Transverse colon (tissue), 4 donors: ENCODE measurements around the gene BCORL1. TPM values are rescaled to one million over a fixed set of nuclear protein-coding genes. Genes with fewer than 3 reads are reported as not detected.
A peak's percentile ranks its signal among the peaks of the same experiment; 100 is the strongest.

Experiments
- DNase-seq: peaks from one replicate; pipeline ENCODE4 v3.0.0-alpha.2; 2019
- H3K27ac ChIP-seq, 4 donors: fragments of 200-600 bp; sonication (generic); 2 replicates each; pipeline ENCODE4 v1.5.1; 2016 to 2018; ENCODE audit warnings: inconsistent platforms in 4 of 4
- H3K27me3 ChIP-seq: fragments of 200-600 bp; sonication (generic); 2 replicates; pipeline ENCODE4 v1.5.1; 2017; ENCODE audit warnings: inconsistent platforms
- H3K36me3 ChIP-seq, 4 donors: fragments of 200-600 bp; sonication (generic); 2 replicates each; pipeline ENCODE4 v1.5.1; 2017 to 2019; ENCODE audit warnings: inconsistent platforms in 4 of 4
- H3K4me1 ChIP-seq, 4 donors: fragments of 200-600 bp; sonication (generic); 2 replicates each; pipeline ENCODE4 v1.5.1; 2017 to 2020; ENCODE audit warnings: inconsistent platforms in 4 of 4
- H3K4me3 ChIP-seq, 4 donors: fragments of 200-600 bp; sonication (generic); 1 replicate in 1 of 4; 2 replicates in 3 of 4; pipeline versions ENCODE4 v1.5.1 to v1.6.1; 2017 to 2019; ENCODE audit warnings: inconsistent platforms in 4 of 4
- H3K9me3 ChIP-seq, 2 donors: fragments of 200-600 bp; sonication (generic); 2 replicates each; pipeline ENCODE4 v1.5.1; 2017 to 2019; ENCODE audit warnings: inconsistent platforms in 2 of 2
- CTCF ChIP-seq, 5 experiments: fragments of 200-600 bp in 3 of 5; fragments of 450-650 bp in 2 of 5; sonication (generic) in 3 of 5; IDR thresholded peaks; 1 replicate in 2 of 5; 2 replicates in 3 of 5; pipeline ENCODE4 v1.5.1; 2016 to 2017; ENCODE audit warnings: antibody characterized with exemption in 5 of 5, inconsistent platforms in 3 of 5, mild to moderate bottlenecking in 2 of 5, moderate library complexity in 1 of 5
- EP300 ChIP-seq: sonication (generic); formaldehyde crosslinking; IDR thresholded peaks from one replicate; pipeline ENCODE4 v1.6.1; 2017; ENCODE audit warnings: antibody characterized with exemption, low read depth
- POLR2A ChIP-seq: fragments of 450-650 bp; IDR thresholded peaks from one replicate; pipeline ENCODE4 v1.6.1; 2016; ENCODE audit warnings: antibody characterized with exemption, mild to moderate bottlenecking, moderate library complexity
- POLR2AphosphoS5 ChIP-seq, 3 donors: sonication (generic); formaldehyde crosslinking; IDR thresholded peaks; one replicate each; pipeline ENCODE4 v1.6.1; 2016; ENCODE audit warnings: antibody characterized with exemption in 3 of 3
- WGBS, 2 donors: methylation state at CpG; one replicate each; pipeline ENCODE4 v1.1.5; 2018; ENCODE audit warnings: low coverage in 1 of 2; 5-methylcytosine and 5-hydroxymethylcytosine counted together
- in situ Hi-C, 4 donors: fragments of 200-750 bp; cut with MboI; loops; one replicate each; pipeline versions ENCODE4 v1.15.0 to v1.15.1; 2017; ENCODE audit warnings: low sequenced_read_pairs in 3 of 4, low pct_ligation_motif_present in 1 of 4, low pct_unique_long_range_greater_than_20kb in 1 of 4
- intact Hi-C: fragments of 100-400 bp; cut with DNase I; formaldehyde crosslinking; loops from one replicate; pipeline ENCODE4 v1.15.1; 2023; ENCODE audit warnings: low total_unique reads
- total RNA-seq, 4 donors: library from RNA; depleted of rRNA; stranded (reverse); fragments of >200 nt; gene quantifications; one replicate each; pipeline ENCODE4 v1.1.0, GENCODE V29; 2016

BCORL1 gene
- total RNA-seq, 4 donors from 2014 or later: 5.6 to 11.6 (median 8.0) TPM

DNA sequence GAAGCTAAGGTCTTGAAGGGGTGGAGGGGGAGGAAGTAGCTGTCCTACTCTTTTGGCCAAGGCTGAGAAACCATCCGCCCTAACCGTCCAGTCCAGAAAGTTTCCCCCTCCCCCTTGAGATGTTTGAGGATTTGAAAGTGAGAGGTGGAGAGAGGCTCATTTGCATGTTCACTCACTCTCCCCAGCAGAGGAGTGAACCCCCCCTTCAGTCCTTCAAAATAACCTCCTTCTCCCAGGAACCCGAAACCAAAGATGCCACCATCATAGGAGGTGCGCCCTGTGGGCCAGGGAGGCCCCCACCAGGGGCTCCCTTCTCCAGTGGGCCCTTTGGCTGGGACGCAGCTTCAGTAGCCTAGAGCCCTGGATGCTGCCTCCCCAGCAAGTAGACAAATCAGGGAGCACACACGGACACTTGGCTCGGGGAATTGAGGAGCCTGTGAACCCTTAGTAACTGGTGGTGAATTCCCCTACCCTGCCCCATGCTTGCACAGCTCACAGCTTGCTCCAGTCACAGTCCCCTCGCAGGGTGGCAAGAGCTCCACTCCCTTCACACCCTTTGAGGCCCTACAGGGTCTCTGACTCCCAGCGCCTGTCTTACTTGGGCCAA is 102.3 kb downstream of the BCORL1 start:
- Histone ChIP-seq H3K4me3 (no peak overlapping the region), H3K36me3 (no peaks in the 10 kb centered on the region), H3K27ac (peak overlapping the region; percentile 30 to 59 (median 53)), H3K9me3 (no peaks in the 10 kb centered on the region), H3K4me1 (peaks cover 3 to 32% (median 5%) of the 10 kb centered on the region in 4 donors), H3K27me3 (no peaks in the 10 kb centered on the region)
- no peak for DNase-seq
- in situ Hi-C loops (loop anchor here in 1 of 4 donors (25.0 kb wide), 1 partner anchor 103 kb away; no protein-coding TSS in a partner anchor), intact Hi-C loops (loop anchor here (5.0 kb wide), 1 partner anchor 108 kb away; no protein-coding TSS in a partner anchor)
- TF ChIP-seq CTCF (IDR thresholded peaks at IDR 0.05) (no peak), EP300 (no peak), POLR2AphosphoS5 (IDR thresholded peaks at IDR 0.05) (no peak), POLR2A (no peak)
- 58% methylated on average over 9 of the region's 9 CpGs; no CpG with 5 or more reads in 1 of the 2 donors for WGBS, 2 donors

GRCh38 chrX:130085551-130086446 is 103.4 kb downstream of the BCORL1 start:
- WGBS, 2 donors: 67% methylated on average over 11 of the region's 11 CpGs; no CpG with 5 or more reads in 1 of the 2 donors
- in situ Hi-C loops: loop anchor here in 1 of 4 donors (25.0 kb wide), 1 partner anchor 102 kb away; no protein-coding TSS in a partner anchor
- Histone ChIP-seq H3K4me1 (peaks cover 3 to 32% (median 5%) of the 10 kb centered on the region in 4 donors), H3K27me3 (no peaks in the 10 kb centered on the region), H3K36me3 (no peaks in the 10 kb centered on the region), H3K4me3 (peak overlapping the region in 1 of 4 donors; percentile 9), H3K27ac (peak overlapping the region; percentile 49 to 59 (median 54)), H3K9me3 (no peaks in the 10 kb centered on the region)
- TF ChIP-seq POLR2A: no peak
- DNase-seq: no peak
- intact Hi-C loops: no loop called here

- no peaks in the 10 kb centered on the region for H3K9me3 ChIP-seq
- H3K36me3 ChIP-seq: no peaks in the 10 kb centered on the region
- in situ Hi-C loops (loop anchor here in 1 of 4 donors (25.0 kb wide), 1 partner anchor 101 kb away; no protein-coding TSS in a partner anchor), intact Hi-C loops (no loop called here)
- TF ChIP-seq POLR2AphosphoS5 (IDR thresholded peaks at IDR 0.05) (no peak), EP300 (no peak), POLR2A (no peak), CTCF (IDR thresholded peaks at IDR 0.05) (no peak)
- H3K4me3 ChIP-seq: peak overlapping the region in 1 of 4 donors; percentile 9
- 65% methylated on average over 13 of the region's 13 CpGs; no CpG with 5 or more reads in 1 of the 2 donors for WGBS, 2 donors
- DNase-seq: peak; percentile 56
- H3K4me1 ChIP-seq: peaks cover 5 to 35% (median 6%) of the 10 kb centered on the region in 4 donors
- peak overlapping the region; percentile 49 to 59 (median 54) for H3K27ac ChIP-seq
- no peaks in the 10 kb centered on the region for H3K27me3 ChIP-seq
These were observed 104.2 kb downstream of the BCORL1 start for GRCh38 chrX:130086447-130087206.

- no peaks in the 10 kb centered on the region for H3K27me3 ChIP-seq
- H3K36me3 ChIP-seq: no peaks in the 10 kb centered on the region
- WGBS, 2 donors: 78% methylated on average over 3 of the region's 3 CpGs; no CpG with 5 or more reads in 1 of the 2 donors
- H3K9me3 ChIP-seq: no peaks in the 10 kb centered on the region
- no peak overlapping the region for H3K27ac ChIP-seq
- H3K4me3 ChIP-seq: no peak overlapping the region
- in situ Hi-C loops (loop anchor here in 1 of 4 donors (25.0 kb wide), 1 partner anchor 97 kb away; no protein-coding TSS in a partner anchor), intact Hi-C loops (no loop called here)
- peaks cover 0 to 49% (median 13%) of the 10 kb centered on the region in 4 donors for H3K4me1 ChIP-seq
- TF ChIP-seq EP300: no peak
- no peak for TF ChIP-seq POLR2AphosphoS5 (IDR thresholded peaks at IDR 0.05)
- no peak for TF ChIP-seq POLR2A
- no peak for TF ChIP-seq CTCF (IDR thresholded peaks at IDR 0.05)
- no peak for DNase-seq
These were observed 107.9 kb downstream of the BCORL1 start for GRCh38 chrX:130090364-130090763.
